ENCODE measurements around the gene POLR1D.
"Not testable (repeated sequence)": the region's sequence is repeated elsewhere in the genome, so short reads cannot be mapped to it uniquely, and the experiment has no call there.

Gene POLR1D

DNA sequence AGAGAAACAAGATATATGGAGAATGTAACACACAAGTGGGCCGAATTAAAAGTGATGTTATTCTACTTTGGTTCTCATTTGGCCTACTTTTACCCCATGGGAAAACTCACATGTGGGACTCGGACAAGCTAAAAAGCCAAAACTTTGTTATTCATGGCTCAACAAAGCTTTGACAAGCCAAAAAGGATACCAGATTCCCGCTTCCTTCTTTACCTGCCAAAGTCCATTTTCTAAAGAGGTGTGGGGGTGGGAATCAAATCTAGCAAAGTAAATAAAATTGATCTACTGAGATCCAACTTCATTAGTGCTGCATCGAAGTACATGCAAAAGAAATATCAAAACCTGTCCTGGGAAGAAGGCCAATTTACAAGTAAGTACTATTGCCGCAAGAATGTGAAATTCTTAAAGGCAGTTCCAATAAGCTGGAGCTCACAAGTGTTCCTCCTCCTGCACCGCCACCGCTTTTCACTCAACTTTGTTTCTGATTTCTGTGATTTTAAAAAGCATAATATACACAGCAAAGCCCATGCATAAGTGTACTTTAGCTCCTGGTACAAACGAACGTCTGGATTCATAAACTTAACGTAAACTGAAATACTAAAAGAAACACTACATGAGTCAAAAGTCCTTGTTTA, 2.5 kb upstream of the POLR1D start:
- no peak for DNase-seq

DNA sequence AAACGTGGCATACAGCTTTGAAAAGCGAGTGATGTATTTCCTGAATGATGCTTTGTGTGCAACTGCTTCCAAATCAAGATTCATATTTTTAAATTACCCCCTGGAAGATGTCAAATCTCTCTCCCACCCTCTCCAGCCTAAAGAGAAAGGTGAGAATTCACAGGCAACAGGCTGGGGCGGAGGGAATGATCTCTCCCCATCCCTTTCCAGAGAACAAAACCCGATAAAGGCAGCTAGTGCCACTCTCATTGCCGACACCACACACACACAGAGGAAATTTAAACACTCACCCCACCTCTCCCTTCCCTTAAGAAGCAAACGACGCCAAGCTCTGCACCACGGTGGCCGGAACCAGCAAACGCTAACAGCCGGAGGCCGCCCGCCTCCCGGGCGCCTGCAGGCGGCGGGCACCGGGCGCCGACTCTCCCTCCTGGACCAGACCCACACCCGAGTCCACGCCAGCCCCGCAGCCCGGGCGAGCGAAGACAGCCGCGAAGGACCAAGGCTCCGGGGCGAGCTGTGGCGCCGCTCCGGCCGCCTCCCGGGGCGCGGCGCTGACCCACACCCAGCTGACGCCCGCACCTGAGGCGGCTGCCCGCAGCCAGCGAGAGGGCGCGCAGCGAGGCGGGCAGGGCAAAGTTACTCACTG, 1.8 kb upstream of the POLR1D start:
- peak; percentile 28 for DNase-seq

DNA sequence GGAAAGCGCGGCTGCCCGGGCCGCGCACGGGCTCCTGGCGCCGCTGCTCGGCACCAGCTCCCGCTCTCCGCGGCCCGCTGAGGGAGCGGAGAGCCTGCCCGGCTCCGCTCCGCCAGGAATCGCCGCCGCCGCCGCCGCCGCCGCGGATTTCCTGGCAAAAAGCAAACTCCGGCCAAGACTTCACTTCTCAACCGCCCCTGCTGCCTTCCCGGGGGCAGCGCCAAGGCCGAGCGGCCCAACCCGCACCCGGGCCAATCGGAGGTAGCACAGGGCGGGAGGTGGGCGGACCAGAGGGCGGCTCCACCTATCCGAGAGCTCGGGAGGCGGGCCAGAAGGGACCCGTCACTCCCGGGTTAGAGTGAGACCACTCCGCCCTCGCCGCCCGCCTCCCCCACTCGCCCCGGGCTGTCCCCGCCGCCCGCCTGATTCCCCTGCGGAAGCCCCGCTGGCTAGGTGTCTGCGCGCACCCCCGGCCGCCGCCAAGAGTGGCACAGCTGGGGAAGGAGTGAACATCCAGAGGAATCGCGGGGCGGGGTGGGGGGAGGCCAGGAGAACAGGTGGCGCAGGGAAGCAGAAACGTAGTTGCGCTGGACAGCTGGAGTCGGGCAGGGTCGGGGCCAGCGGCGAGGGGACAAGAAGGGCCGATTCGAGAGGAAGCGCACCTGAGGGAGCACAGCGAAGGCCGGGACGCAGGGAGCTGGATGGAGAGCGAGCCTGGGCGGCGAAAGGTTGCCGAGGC, 1.1 kb upstream of the POLR1D start, which contains the start of gene LNX2:
LNX2 (minus strand) TSS at position 153 of the 739 bp plus-strand sequence. CDS start 38,826 bp downstream, outside the sequence.
- peak; percentile 96 for DNase-seq

- no peak for DNase-seq
These were observed 651 bp upstream of the POLR1D start for GRCh38 chr13:27621116-27621365.

GRCh38 chr13:27622102-27622820, 569 bp downstream of the POLR1D start:
- DNase-seq: no peak

GRCh38 chr13:27622881-27623280, 1.2 kb downstream of the POLR1D start:
- DNase-seq: no peak

DNA sequence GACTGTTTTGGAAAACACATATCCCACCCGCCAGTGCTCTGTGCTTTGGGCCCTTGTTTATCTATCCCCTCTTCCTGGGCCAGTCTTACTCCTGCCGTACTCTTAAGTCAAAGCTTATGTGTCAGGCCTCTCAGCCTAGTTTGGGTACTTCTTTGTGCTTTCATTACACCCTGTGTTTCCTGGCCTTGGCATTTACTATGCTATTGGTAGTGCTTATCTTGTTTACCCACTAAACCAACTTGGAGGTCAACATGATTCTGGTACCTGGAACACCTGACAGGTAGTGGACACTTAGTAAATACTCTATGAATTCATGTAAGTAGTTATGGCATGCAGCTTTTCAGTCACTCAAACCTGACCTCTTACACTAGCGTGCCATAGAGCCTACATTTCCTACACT, 2.4 kb downstream of the POLR1D start:
- no peak for DNase-seq

- no peak for DNase-seq
These were observed 4.1 kb downstream of the POLR1D start for GRCh38 chr13:27625839-27626238.

DNA sequence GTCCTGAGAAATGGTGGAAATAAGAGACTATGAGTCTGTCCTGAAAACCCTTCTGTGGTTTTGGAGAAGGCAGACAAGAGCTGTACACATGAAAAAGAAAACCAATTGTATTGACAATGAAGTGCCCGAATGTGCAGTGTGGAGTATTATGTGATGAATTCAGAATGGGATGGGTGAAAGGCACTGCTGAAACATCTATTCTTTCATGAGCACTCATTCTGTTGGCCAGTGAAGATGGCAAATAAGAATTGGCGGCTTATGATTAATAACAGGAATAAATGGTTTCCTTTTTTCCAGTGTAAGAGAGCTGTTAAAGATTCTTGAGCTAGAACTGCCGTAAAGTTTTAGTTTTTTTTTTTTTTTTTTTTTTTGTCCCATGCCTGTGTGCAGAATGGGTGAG, 5.7 kb downstream of the POLR1D start:
- DNase-seq: no peak

GRCh38 chr13:27628081-27628480, 6.4 kb downstream of the POLR1D start:
- no peak for DNase-seq

- DNase-seq: not testable (repeated sequence)
These were observed 7.1 kb downstream of the POLR1D start for GRCh38 chr13:27628766-27629165.

DNA sequence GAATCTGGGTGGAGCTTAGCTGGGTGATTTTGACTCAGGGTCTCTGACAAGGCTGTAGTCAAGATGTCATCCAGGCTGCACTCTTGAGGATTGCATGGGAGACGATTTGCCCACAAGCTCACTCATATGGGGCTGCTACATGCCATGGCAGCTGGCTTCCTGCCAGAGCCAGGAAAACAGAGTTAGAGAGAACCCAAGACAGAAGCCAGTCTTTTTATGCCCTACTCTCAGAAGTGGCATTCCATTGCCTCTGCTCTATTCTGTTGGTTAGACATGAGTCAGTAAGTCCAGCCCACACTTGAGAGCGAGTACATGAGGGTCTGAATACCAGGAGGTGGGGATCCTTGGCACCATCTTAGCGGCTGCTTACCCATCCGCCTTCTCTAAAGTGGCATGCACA, 9.5 kb downstream of the POLR1D start:
- no peak for DNase-seq

- DNase-seq: no peak
These were observed 10.0 kb downstream of the POLR1D start for GRCh38 chr13:27631665-27632064.

GRCh38 chr13:27632214-27632613, 10.5 kb downstream of the POLR1D start:
- no peak for DNase-seq

DNA sequence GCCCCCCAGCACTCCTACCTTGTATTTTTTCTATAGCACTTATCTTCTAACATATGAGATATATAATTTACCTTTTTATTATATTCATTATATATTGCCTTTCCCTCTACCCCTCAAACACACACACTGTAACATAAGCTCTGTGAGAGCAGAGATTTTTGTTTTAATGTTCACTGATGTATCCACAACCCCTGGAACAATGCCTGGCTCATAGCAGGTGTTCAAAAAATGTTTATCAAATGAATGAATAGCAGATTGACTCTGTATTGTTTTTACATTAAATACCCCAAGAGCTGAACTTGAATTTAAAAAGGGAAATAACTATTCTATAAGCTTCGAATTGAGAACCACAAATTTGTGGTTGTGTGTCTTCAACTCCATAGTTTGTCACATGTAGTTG, 11.0 kb downstream of the POLR1D start:
- DNase-seq: no peak

DNA sequence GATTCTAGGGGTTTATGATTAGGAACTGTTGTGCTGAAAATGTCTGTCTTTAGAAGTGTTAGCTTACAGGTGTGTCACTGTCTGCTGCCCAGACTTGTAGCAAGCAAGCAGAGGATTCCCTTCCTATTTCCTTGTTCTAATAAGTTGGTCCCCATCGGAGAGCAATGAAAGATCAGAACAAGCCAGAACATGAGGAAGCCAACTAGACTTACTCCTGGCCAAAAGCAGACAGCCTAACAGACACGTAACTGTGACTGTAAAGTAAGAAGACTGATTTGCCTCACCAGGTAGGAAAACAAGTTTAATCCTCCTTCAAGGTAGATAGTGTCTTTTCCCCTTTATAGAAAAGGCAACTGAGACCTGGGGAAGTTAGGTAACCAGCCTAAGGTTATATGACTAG, 12.5 kb downstream of the POLR1D start:
- no peak for DNase-seq

DNA sequence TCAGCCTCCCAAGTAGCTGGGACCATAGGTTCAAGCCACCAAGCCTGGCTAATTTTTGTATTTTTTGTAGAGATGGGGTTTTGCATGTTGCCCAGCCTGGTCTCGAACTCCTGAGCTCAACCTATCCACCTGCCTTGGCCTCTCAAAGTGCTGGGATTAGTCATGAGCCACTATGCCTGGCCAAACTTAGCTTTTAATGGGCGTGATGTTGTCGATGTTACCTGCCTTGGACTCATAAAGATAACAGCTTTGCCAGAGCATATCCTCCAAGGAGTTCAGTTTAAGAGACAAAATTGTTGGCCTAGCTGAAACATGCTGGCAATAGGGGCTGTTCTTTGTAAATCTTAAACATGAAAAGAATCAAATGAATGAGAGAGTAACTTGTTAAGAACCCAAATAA, 13.1 kb downstream of the POLR1D start:
- no peak for DNase-seq

DNA sequence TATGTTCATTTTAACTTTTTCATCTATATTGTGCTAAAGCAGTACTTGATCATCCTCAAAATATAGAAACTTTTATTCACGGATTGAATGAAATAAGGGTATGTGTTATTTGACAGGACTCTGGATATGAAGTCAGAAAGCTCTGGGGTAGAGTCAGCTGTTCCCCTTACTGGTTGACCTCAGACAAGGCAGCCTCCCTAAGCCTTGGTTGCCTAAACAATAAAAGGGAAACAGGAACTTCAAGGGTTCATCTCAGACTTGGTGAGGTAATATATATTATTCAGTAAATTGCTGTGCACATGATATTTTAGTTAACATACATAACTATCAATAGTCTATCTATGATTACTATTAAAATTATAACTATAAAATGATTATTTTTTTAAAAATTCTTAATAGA, 13.6 kb downstream of the POLR1D start:
- DNase-seq: no peak

DNA sequence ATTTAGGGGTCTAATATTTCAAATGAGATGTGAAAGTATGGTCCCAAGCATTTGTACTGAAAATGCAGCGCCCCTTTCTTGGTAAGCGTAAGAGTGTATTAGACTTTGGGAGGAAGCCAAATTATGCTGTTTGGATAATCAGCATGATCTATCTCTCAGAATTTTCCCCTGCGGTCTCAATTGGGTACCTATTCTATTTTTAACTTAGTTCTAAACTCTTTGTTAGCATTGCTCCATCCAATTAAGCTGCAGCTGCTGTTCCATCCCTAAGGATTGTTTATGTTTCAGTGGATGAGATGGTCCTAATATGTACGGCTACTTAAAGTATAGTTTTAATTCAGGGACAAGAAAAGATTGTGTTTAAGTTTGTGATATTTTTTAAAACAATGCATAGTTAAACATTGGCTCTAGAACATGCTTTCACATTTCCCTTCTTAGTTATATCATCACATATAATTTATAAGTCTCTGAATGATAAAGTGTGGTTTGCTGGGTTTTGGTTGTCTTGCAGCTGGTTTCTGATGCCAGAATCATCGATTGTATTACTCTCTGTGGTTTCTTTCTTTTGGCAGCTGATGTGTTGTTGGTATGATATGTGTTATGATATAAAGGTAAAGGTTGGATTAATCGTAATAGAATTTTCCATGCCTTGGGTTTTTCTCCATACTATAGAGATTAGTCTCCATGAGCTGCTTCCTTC, 15.0 kb downstream of the POLR1D start:
- no peak for DNase-seq

DNA sequence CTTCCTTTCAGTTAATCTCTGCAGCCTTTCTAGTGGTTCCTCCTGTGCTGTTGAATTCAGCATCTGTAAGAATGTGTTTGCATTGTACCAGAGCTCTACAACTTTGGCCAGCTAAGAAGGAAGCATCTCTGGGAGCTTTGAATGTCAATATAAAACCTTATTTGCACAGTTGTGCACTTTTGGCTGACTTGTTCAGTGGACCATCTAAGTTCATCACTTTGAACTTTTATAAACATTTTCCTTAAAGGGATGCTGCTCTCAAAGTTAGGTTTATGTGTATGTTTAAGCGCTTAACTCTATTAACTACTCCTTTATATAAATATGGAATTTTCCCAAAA, 15.6 kb downstream of the POLR1D start:
- DNase-seq: no peak

- DNase-seq: no peak
These were observed 16.3 kb downstream of the POLR1D start for GRCh38 chr13:27638001-27638400.

DNA sequence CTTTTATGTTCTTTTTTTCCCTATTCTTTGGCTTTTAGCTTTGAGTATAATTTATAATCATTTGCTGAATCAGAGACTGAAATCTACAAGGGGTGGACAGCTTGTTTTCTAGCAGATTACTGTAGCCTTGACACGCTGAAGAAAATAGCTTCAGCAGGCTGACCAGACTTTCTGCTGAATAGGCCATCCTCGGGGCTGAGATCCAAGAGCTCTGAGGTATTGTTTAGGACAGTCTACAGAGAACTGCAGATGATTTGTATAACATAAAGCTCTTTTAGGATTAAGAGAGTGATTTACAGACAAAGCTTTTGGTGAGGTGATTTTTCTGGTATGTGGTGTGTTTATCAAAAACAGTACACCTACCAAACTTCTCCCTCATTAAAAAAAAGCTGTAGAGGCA, 16.8 kb downstream of the POLR1D start:
- no peak for DNase-seq

DNA sequence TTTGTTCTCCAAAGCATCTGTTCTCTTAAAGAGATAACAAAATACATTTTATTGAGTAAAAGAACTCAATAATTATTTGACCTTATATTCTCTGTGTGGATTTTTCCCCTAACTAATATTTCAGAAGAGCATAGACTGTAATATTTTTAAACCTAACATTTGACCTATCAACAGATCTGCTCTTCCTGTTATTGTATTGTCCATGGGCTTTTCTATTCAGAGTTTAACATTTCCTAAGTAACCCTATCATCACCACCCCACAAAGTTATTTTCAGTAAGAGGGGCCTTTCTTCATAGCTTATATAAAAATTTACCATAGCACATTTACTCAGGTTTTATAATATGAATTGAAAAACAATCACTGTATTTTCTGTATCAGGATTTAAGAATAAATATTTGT, 17.5 kb downstream of the POLR1D start:
- no peak for DNase-seq

Data from stimulated activated CD4-positive, alpha-beta T cell treated with anti-CD3 and anti-CD28 coated beads, Interleukin-12 subunit alpha, Interleukin-12 subunit beta, amount 100 ng/mL, for 4 hours (primary cell).